Hematopoietic multipotent progenitor cell treated with erythropoietin and hydrocortisone succinate and interleukin-3 and kit ligand, for 8 days (in vitro differentiated cells): ENCODE results near the gene DPM2.

Experiments
- DNase-seq: peaks from one replicate; pipeline ENCODE4 v3.0.0-alpha.2; 2015

DPM2 gene

DNA sequence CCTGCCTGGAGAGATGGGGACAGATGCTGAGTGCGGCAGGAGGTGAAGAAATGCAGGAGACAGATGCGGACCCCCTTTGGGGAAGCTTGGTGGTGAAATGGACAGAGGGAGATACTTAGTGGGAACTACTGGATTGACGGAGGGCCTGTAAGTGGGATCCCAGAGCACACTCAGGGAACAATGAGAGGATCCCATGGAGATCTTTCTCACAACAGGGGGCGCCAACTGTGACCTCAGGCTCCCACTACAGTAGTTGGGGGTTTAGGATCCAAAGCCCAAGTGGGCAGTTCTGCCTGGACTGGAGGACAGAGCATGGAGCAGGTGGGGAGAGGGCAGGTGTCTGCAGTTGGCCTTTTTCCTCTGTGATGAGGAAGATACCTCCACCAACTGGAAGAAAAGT, 3.4 kb downstream of the DPM2 start:
- DNase-seq = no peak

GRCh38 chr9:127931092-127931881, 6.4 kb downstream of the DPM2 start:
- DNase-seq = no peak

GRCh38 chr9:127930231-127931091, 7.2 kb downstream of the DPM2 start, which contains the start of gene PIP5KL1:
PIP5KL1 (minus strand) TSS chr9:127930777; CDS start chr9:127930752, 25 bp downstream.
- peak; percentile 68 for DNase-seq

DNA sequence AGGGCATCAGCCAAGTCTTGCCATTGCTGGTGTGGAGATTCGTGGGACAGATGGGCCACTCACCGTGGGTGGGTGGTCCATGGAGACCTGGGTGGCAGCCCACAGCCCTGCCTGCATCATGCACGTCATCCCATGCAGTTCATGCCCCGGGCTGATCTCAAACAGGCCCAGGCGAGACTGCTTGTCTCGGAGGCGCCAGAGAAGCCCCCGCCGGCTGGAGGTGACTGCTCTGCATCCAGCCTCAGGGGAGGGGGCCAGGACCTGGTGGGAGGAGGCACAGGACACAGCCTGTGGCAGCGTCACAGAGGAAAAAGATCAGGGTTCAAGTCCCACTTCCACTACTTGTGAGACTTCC, 8.1 kb downstream of the DPM2 start:
- DNase-seq = no peak

DNA sequence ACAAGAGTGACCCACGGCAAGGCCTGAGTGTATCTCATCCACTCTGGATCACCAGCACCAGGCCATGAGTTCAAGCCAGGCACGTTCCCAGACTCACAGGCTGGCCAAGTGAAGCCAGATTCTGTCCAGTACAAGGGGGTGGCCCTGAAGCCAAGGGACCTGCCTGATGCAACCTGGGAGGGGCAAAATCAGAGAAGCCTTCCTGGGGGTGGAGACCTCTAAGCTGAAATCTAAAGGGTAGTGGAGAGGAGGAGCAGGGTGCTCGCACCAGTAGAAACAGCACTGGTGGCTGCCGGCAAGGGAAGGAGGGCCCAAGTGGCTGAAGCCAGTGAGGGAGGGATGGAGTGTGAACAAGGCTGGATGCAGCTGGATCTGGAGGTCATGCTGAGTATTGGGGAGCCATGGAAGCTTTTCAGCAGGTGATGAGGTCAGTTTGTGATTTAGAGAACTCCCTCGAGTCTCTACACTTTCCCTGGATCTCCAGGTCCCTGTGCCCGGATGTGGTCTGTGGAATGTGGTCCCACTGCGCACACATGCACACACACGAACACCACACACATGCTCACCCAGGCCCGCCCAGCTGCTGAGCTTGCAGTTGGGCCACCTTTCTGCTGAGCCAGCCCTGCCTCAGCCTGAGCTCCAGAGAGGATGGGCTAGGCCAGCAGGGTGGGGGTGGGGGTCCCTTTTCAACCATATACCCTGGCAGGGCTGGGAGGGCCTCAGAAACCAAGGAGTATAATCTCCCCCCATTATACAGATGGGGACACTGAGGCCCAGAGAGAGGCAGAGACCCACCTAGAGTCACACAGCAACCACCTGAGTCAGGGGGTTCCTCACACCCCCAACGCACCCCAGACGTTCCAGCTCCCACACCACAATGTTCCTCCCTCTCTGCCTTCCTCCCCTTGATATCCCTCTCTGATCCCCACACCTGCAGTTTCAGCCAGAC, 8.7 kb downstream of the DPM2 start:
- DNase-seq = no peak

- no peak for DNase-seq
Measured at GRCh38 chr9:127927988-127928675, 9.5 kb downstream of the DPM2 start.

DNA sequence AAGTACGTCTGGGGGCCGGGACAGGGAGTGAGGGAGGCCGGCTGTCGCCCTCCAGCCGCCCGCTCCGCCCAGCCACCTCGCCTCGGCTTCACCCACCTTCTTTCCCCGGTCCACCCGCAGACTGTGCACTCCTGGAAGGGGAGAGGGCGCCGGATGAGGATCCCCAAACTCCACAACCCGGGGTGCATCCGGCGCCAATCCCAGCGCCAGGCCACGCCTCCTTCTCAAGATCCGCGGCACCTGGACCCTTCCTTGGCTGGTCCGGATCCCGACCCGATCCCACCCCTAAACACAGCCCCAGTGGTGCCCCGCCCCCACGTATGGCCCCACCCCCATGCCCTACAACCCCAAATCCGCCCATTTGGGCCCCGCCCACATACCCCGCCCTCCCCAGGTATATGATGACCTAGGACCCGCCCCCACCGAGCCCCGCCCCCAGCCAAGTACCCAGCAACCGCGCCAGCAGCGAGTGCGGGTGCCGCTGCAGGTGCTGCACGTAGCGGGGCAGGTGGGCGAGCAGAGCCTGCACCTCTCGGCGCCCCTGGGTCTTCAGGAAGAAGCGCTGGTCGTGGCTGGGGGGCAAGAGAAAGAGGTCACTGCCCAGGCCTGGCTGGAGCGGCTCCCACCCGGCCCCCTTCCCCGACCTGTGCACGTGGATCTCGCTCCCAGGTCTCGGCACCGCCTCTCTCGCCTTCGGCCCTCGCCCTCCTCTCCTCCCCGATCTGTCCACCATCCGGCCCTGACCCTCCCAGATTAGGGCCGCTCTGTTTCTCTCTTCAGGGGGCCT, 10.3 kb downstream of the DPM2 start:
- DNase-seq = no peak

- no peak for DNase-seq
Measured at GRCh38 chr9:127926906-127927200, 10.8 kb downstream of the DPM2 start.

DNA sequence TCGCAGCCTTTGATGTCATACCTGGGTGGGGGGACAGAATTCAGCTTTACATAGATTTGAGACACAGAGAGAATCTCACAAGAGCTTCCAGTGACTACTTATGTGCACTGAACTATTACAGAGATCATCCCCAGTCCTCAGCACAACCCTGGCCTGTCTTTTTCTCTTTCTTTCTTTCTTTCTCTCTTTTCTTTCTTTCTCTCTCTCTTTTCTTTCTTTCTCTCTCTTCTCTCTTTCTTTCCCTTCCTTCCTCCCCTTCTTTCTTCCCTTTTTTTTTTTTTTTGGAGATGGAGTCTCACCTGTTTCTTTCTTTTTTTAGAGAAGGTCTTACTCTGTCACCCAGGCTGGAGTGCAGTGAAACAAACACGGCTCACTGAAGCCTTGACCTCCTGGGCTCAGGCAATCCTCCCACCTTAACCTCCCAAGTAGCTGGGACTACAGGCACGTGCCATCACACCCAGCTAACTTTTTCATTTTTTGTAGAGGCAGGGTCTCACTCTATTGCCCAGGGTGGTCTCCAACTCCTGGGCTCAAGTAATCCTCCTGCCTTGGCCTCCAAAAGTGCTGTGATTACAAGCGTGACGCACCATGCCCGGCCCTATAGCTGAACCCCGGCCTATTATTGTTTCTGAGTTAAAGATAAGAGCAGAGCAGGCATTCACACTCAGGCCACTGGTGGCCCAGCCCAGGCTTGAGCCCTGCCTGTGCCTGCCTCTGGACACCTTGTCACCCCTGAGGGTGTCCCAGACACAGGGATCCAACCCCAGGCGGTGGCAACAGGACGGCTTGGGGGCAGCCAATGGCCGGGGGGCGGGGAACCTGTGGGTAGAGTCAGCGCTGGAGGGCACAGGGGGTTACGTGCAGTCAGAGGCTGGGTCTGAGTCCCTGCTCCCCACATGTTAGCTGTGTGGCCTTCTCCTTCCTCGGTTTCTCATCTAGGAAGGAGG, 11.4 kb downstream of the DPM2 start:
- DNase-seq = no peak

DNA sequence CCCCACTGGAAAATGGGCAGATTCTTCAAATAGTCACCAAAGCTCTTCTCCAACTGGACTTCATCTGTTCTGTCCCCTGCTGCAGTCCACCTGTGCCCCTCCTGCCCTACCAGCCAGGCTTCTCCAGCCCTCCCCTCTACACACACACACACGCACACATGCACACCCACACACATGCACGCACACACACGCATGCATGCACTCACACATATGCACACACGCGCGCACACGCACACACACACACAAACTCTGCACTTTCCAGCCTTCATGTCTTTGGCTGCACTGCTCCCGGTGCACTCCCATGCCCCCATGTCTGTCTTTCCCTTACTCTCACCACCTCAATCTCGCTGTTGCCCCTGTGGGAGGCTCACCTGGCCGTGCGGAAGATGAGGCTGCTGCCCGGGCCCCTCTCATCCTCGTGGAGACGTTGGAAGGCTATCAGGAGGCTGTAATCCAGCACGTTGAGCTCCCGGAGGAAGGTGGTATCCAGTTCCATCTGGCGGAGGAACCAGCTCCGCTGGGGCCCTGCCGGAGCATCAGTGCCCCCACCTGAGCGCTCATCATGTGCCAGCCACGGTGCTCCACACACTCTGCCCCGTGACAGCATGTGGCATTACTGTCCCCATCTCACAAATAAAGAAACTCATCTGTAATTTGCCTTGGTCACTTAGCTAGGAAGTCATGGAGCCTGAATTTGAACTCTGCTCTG, 12.8 kb downstream of the DPM2 start:
- no peak for DNase-seq

- DNase-seq = no peak
Measured at GRCh38 chr9:127923771-127924170, 13.9 kb downstream of the DPM2 start.

GRCh38 chr9:127923046-127923445, 14.6 kb downstream of the DPM2 start:
- DNase-seq = peak; percentile 1

GRCh38 chr9:127921557-127922120, 16.0 kb downstream of the DPM2 start:
- DNase-seq = peak; percentile 61

- no peak for DNase-seq
Measured at GRCh38 chr9:127920794-127921193, 16.9 kb downstream of the DPM2 start.

GRCh38 chr9:127919253-127919815, 18.3 kb downstream of the DPM2 start:
- DNase-seq = peak; percentile 29

- DNase-seq = peak; percentile 78
Measured at GRCh38 chr9:127918183-127919107, 19.2 kb downstream of the DPM2 start.

DNA sequence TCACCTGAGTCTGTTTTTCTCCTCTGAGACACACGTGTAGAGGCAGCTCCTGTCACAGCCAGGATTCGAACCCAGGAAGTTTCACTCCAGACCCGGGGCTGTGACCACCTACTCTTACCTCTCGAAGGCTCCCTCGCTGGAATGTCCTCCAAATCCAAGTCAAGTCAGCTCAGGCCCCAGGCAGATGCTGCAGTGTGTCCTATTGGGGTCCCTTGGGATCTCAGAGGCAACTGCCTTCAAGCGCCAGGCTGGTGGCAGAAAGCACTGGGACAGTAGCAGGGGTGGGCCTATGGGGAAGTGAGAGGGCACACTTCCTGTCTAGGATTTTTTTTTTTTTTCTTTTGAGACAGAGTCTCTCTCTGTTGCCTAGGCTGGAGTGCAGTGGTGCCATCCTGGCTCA, 20.1 kb downstream of the DPM2 start:
- DNase-seq = no peak
